A673 (cell line): Measurements from ENCODE around the gene ZNF408. TPM values are rescaled to one million over a fixed set of nuclear protein-coding genes. Genes with fewer than 3 reads are reported as not detected.
"Not testable (repeated sequence)": the region's sequence is repeated elsewhere in the genome, so short reads cannot be mapped to it uniquely, and the experiment has no call there.

Experiments used
- BruUV-seq: library from RNA; stranded (reverse); fragments of 400-500 nt; replicated peaks from 2 replicates; lab custom pipeline; 2021; lab: Mats Ljungman, UMichigan
- CTCF ChIA-PET: fragments of 300-600 bp; sonication (Branson Sonifier 250); formaldehyde crosslinking; loops from one replicate; lab custom pipeline; 2022; ENCODE audit warnings: antibody characterized with exemption; lab: Charles Lee
- POLR2A ChIA-PET: fragments of 300-600 bp; sonication (Branson Sonifier 250); formaldehyde crosslinking; loops from one replicate; lab custom pipeline; 2022; ENCODE audit warnings: antibody characterized with exemption; ENCODE audit not compliant: low non-redundant PET; lab: Charles Lee
- DNase-seq: peaks from one replicate; pipeline ENCODE4 v3.0.0-alpha.2; 2015; ENCODE audit warnings: low spot score
- H3K27ac ChIP-seq: fragments of 200-600 bp; sonication (generic); 2 replicates; pipeline ENCODE4 v1.5.1; 2016; ENCODE audit warnings: mixed run types, low read depth, mild to moderate bottlenecking, mixed read lengths, antibody characterized with exemption, low read length; ENCODE audit not compliant: poor library complexity, severe bottlenecking
- H3K27me3 ChIP-seq: fragments of 200-600 bp; sonication (generic); replicated peaks from 2 replicates; pipeline ENCODE4 v1.6.1; 2017; ENCODE audit warnings: mixed run types, low read depth, mild to moderate bottlenecking, mixed read lengths, antibody characterized with exemption, low read length; ENCODE audit not compliant: insufficient read depth, poor library complexity
- H3K36me3 ChIP-seq: fragments of 200-600 bp; sonication (generic); 2 replicates; pipeline ENCODE4 v1.6.1; 2016; ENCODE audit warnings: mixed run types, mild to moderate bottlenecking, mixed read lengths, antibody characterized with exemption, low read length; ENCODE audit not compliant: insufficient read depth, poor library complexity, severe bottlenecking
- H3K4me1 ChIP-seq: fragments of 200-600 bp; sonication (generic); 2 replicates; pipeline ENCODE4 v1.6.1; 2017; ENCODE audit warnings: mixed run types, mild to moderate bottlenecking, mixed read lengths, antibody characterized with exemption, low read length; ENCODE audit not compliant: insufficient read depth, poor library complexity, severe bottlenecking
- H3K4me3 ChIP-seq: fragments of 200-600 bp; sonication (generic); 2 replicates; pipeline ENCODE4 v1.5.1; 2016; ENCODE audit warnings: low read depth, mixed run types, mild to moderate bottlenecking, mixed read lengths, low read length; ENCODE audit not compliant: poor library complexity, severe bottlenecking
- H3K9me3 ChIP-seq: fragments of 200-600 bp; sonication (generic); 2 replicates; pipeline ENCODE4 v1.6.1; 2016; ENCODE audit warnings: mixed run types, low read depth, mild to moderate bottlenecking, mixed read lengths, antibody characterized with exemption, low read length; ENCODE audit not compliant: poor library complexity, severe bottlenecking
- EZH2 ChIP-seq: fragments of 200-600 bp; sonication (generic); IDR thresholded peaks from 2 replicates; pipeline ENCODE4 v1.6.1; 2017; ENCODE audit warnings: borderline replicate concordance, low read depth, mild to moderate bottlenecking, mixed read lengths, antibody characterized with exemption, low read length; ENCODE audit not compliant: poor library complexity, severe bottlenecking
- intact Hi-C: fragments of 100-400 bp; cut with micrococcal nuclease; formaldehyde crosslinking; loops from one replicate; pipeline ENCODE4 v1.10.0; 2022; ENCODE audit not compliant: unreplicated experiment
- total RNA-seq: library from RNA; stranded (reverse); gene quantifications from 2 replicates; pipeline ENCODE4 v1.2.3, GENCODE V29; 2021
- TF ChIP-seq, protein P1 (sequence below): fragments of 300-800, 200-600 bp; sonication (generic); conservative IDR thresholded peaks from 2 replicates; pipeline ENCODE4 v1.5.1; 2017; ENCODE audit warnings: low read depth, mild to moderate bottlenecking, antibody characterized with exemption, low read length, moderate library complexity, mixed read lengths

The ZNF408 gene
- total RNA-seq, 1 experiment from 2014 or later = 40.1 TPM

DNA sequence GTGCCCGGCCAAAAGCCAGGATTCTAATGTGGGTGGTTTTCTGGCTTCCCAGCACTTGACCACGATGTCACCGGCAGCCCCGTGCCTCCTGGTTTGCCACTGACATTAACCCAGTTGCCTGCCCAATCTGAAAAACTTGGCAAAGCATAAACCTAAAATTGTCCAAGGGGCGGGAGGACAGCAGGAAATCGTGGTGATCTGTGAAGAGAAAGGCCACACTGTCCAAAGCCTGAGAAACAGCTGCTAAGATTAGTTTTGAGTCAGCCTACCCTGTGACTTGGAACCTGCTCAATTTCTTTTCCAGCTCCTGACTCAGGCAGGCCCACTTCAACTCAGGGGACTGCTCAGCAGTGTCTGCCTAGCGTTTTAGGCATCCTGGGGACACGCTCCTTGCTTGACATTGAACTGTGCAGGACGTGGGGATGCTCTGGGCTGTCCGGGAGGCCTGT lies 10.0 kb downstream of the ZNF408 start:
- ChIA-PET POLR2A (no interaction called here), CTCF (no interaction called here)
- no TSS peak for BruUV-seq

DNA sequence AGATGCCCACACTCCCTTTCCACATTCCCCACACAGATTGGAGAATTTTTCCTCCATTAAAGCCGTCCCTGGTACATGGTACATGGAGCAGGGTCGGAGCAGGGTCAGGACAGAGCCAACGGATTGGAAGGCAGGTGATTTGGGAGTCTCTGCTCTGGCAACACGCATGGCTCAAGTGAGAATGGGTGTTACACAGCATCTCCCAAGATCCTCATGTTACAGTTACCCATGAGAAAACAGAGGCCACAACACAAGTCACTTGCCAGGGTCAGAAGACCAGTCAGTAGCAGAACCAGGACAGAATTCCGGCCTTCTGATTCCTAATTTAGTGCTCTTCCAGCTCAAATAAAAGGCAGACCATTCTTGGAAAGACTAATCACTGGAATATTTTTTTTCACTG lies 10.5 kb downstream of the ZNF408 start:
- BruUV-seq = no TSS peak
- ChIA-PET CTCF (no interaction called here), POLR2A (no interaction called here)
- Histone ChIP-seq H3K4me1 (no peaks in the 10 kb centered on the region), H3K27me3 (no peaks in the 10 kb centered on the region), H3K4me3 (no peak overlapping the region), H3K27ac (no peak overlapping the region), H3K9me3 (no peaks in the 10 kb centered on the region), H3K36me3 (peaks cover 6% of the 10 kb centered on the region)
- TF ChIP-seq EZH2 = no peak
- TF ChIP-seq, protein P1, sequence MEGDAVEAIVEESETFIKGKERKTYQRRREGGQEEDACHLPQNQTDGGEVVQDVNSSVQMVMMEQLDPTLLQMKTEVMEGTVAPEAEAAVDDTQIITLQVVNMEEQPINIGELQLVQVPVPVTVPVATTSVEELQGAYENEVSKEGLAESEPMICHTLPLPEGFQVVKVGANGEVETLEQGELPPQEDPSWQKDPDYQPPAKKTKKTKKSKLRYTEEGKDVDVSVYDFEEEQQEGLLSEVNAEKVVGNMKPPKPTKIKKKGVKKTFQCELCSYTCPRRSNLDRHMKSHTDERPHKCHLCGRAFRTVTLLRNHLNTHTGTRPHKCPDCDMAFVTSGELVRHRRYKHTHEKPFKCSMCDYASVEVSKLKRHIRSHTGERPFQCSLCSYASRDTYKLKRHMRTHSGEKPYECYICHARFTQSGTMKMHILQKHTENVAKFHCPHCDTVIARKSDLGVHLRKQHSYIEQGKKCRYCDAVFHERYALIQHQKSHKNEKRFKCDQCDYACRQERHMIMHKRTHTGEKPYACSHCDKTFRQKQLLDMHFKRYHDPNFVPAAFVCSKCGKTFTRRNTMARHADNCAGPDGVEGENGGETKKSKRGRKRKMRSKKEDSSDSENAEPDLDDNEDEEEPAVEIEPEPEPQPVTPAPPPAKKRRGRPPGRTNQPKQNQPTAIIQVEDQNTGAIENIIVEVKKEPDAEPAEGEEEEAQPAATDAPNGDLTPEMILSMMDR = no peak
- intact Hi-C loops = no loop called here
- DNase-seq = no peak

More for the DNA sequence above, 10.0 kb downstream of the ZNF408 start:
- Histone ChIP-seq H3K4me3 (no peak overlapping the region), H3K9me3 (no peaks in the 10 kb centered on the region), H3K4me1 (no peaks in the 10 kb centered on the region), H3K27ac (no peak overlapping the region), H3K36me3 (peaks cover 9% of the 10 kb centered on the region), H3K27me3 (no peaks in the 10 kb centered on the region)
- TF ChIP-seq, protein P1 = no peak
- TF ChIP-seq EZH2 = no peak
- DNase-seq = no peak
- intact Hi-C loops = no loop called here

DNA sequence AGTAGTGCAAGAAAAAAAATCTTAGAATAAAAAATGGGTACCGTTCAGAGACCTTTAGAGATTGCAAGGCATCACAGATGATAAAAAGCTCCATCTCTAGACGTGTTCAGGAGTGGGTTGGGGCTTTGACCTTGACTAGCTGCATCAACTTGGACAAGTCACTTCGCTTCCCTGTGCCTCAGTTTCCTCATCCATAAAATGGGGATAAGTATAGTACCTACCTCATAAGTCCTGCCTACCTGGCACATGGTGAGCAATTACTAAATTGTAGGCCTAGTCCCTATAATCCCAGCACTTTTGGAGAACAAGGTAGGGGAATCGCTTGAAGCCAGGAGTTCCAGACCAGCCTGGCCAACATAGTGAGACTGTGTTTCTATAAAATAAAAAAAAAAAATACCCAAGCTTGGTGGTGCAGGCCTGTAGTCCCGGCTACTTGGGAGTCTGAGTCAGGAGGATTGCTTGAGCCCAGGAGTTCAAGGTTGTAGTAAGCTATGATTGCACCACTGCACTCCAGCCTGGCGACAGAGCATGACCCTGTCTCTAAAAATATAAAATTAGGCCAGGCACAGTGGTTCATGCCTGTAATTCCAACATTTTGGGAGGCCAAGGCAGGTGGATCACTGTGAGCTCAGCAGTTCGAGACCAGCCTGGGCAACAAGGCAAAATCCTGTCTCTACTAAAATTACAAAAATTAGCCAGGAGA lies 12.2 kb downstream of the ZNF408 start:
- Histone ChIP-seq H3K4me1 (no peaks in the 10 kb centered on the region), H3K27ac (no peak overlapping the region), H3K27me3 (no peaks in the 10 kb centered on the region), H3K36me3 (no peaks in the 10 kb centered on the region), H3K9me3 (no peaks in the 10 kb centered on the region), H3K4me3 (no peak overlapping the region)
- TF ChIP-seq, protein P1 = no peak
- no peak for TF ChIP-seq EZH2
- DNase-seq = no peak
- intact Hi-C loops = no loop called here
- no TSS peak for BruUV-seq
- CTCF ChIA-PET = no interaction called here
- POLR2A ChIA-PET = interaction anchor here (0.6 kb wide), 1 partner anchor 74 kb away, joined by 4 read pairs; no protein-coding TSS in a partner anchor

DNA sequence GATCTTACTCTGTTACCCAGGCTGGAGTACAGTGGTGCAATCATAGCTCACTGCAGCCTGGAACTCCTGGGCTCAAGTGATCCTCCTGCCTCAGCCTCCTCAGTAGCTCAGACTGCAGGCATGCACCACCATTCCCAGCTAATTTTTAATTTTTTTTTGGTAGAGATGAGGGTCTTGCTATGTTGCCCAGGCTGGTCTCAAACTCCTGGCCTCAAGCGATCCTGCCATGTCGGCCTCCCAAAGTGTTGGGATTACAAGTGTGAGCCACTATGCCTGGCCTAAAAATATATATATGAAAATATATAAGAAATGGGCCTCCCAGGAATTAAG lies 17.0 kb downstream of the ZNF408 start:
- CTCF ChIA-PET, intact Hi-C loops, H3K4me3 ChIP-seq, H3K4me1 ChIP-seq, BruUV-seq, H3K9me3 ChIP-seq, H3K27ac ChIP-seq, H3K27me3 ChIP-seq, DNase-seq, POLR2A ChIA-PET, H3K36me3 ChIP-seq: not testable (repeated sequence)
